HG03025 (cell line): ENCODE data around the gene DNAJA3.

ENCODE experiments used
- ATAC-seq: cut with Tn5 transposase; IDR thresholded peaks from one replicate; pipeline ENCODE4 v1.9.1; 2021; ENCODE audit warnings: mild to moderate bottlenecking, moderate library complexity; ENCODE audit not compliant: unreplicated experiment, low FRiP score

Gene DNAJA3

DNA sequence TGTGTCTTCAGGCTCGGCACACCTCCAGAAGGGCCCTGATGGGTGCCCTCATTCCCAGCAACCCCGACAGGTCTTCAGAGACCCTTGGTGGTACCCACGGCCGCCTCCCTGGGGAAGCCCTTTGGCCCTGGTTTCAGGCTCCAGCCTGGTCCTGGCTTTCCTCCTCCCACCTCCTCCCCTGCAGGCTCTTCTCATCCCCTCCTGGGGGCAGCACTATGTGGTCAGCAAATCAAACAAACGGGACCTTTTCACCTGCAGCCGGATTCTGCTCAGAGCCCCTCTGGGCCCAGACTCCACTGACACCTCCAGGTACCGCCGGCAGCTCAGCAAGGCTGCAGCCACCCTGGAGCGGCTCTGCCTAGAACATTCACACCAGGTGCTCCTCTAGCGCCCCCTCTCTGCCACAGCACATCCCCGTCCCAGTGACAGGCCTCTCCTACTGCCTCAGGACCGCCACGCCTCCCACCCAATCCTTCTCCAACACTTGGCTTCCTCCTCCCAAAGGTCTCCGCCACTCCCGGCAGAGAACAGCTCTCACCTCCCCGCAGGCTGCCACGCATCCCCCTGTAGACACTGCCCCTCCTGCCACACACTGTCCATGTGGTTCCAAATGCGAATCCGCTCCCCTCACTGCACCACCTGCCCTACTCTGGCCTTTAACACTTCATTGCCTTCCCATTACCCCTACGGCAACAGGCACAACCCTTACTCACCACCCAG is 21.3 kb upstream of the DNAJA3 start:
- ATAC-seq = no peak

DNA sequence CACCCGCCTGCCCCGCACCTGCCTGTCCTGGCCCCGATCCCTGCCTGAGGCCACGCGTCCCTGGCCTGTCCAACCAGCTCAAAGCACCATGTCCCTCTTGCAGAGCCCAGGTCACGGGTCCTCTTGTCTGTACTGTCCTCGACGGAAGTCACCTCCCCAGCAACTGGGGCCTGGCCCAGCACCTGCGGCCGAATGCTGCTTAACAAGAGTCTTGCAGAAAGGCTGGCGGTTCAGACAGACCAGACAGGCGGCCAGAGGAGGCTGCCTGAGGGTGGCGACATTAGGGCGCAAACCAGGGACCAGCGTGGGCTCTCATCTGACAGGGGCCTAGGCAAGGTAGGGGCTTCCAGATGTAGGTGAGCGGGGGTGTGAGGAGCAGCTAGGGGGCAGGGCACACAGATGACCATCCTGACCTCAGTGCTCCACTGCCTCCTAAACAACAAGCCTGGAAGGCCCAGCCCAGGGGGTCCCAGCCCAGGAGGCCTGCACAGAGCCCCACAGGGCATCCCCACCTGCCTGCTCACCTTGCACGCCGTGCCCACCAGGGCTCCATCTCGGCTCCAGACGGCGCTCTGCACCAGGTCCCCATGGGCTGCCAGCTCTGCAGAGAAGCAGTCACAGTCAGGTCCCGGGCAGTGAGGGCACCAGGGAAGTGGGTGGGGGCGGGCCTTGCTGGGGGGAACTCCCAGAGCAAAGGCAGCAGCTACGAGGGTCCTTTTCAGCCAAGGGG is 20.5 kb upstream of the DNAJA3 start:
- no peak for ATAC-seq

DNA sequence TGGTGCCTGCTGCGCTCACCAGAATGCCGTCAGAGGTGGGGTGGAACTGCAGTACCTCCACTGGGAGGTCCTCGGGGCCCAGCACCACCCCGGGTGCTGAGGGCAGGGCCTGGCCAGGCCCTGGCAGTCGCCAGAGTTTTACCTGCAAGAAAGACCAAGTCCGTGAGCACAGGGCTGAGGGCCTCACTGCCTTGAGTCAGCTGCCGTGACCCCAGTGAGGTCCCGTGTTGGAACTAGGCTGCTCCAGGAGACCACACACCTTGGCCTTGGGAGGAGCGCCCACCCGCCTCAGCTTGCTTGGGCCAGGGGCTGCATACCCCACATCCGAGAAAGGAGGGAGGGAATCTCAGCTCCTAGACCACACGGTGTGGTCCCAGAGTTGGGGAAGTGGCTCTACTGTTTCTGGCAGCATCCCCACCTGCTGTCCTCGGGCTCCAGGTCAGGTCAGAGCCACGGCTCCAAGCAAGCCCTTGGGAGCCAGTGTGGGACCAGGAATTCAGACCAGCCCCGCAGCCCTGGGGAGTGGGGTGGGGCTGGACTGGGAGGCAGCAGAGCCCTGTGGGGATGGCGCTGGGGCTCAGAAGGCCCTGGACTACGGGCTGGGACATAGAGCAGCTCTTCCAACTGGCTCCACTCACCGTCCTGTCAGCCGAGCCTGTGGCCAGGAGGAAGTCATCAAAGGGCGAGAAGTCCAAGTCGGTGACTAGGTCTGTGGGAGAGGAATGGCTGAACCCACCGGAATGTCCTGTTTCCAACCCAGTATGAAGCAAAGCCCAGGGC is 17.9 kb upstream of the DNAJA3 start:
- ATAC-seq = no peak

DNA sequence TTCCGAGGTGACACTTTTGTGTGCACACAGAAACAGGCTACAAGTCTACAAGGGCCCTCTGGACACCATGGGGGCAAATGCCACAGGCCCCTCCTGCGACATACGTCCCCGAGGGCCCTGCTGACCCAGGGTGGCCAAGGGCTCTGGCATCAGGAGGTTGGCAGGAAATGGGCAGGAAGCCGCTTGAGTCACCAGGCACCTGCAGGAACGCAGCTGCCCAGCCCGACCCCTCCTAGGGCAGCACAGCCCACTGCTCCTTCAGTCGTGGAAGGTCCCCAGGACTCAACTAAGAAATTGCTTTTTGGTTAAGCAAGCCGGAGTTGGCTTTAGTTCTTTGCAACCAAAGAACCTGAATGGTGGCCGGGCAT is 17.4 kb upstream of the DNAJA3 start:
- no peak for ATAC-seq

DNA sequence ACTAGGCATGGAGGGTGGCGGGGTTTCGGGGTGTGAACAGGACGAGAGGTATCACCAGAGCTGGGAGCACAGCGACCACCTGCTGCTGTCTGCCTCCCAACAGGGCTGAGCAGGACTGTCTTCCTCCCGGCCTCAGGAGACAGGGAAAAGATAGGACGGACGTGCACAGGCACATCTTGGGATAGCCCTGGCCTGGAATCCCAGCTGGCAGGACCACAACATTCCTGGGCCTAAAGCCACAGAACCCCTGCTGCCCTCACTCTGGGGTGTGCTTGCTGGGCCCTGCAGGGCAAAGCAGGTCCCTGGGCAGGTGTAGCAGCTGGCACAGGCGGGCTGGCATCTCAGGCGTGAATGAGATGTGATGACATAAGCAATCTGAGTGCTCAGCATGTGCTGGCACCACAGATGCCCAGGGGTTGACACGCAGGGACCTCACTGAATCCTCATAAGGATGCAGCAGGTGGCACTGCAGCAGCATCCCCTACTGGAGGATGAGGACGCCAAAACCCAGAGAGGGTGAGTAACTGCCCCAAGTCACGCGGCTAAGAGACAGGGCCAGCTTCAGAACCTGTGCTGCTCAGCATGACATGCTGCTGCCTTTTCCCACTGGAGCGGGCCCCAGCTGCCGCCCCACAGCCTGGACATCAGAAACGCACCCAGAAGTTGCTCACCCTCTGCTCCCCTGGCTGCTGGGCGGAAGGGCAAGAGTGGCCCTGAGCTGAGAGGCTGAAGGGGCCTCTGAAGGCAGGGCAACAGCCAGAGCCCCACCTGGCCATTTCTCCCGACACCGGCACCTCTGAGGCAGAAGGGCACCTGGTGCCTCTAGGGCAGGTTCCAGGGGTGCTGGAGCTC is 16.4 kb upstream of the DNAJA3 start:
- no peak for ATAC-seq

DNA sequence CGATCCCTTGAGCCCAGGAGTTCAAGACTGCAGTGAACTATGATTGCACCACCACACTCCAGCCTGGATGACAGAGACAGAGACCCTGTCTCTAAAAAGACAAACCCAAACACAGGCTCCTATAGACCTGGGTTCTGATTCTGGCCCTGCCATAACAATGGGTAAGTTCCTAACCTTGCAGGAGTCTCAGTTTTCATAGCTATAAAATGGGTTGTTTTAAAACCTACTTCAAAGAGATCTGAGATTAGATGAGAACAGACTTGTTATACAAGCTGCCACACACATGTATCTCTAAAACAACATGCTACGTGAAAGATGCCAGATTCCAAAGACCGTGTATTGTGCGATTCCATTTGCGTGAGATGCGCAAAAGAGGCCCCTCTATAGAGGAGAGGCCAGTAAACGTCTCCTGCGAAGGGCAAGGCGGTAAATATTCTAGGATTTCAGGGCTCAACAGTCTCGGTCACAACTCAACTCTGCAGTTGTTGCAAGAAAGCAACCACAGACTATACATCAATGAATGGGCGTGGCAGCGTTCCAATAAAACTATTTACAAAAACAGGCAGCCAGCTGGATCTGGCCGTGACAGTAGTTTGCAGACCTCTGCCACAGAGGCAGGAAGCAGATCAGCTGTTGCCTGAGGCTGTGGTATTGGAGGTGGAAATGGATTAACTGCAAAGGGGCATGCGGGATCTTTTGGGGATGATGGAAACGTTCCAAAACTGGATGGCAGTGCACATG is 15.2 kb upstream of the DNAJA3 start:
- ATAC-seq = no peak

DNA sequence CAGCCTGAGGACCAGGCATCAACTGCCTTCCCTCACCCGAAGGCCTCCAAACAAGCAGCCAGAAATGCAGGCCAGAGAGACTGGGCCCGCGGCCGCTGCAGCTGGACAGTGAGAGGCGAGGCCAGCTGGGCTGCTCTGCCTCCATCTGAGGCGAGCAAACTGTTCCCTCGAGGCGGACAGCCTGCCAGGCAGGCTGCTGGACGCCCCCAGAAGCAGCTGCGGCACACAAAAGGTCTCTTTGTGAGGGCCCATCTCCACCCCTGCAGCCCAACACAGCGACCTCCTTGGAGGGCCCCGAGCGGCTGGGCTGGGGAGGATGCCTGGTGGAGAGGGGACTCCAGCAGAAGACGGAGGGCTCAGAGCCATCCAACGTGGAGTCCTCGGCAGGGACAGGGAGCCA is 14.0 kb upstream of the DNAJA3 start:
- ATAC-seq = no peak

DNA sequence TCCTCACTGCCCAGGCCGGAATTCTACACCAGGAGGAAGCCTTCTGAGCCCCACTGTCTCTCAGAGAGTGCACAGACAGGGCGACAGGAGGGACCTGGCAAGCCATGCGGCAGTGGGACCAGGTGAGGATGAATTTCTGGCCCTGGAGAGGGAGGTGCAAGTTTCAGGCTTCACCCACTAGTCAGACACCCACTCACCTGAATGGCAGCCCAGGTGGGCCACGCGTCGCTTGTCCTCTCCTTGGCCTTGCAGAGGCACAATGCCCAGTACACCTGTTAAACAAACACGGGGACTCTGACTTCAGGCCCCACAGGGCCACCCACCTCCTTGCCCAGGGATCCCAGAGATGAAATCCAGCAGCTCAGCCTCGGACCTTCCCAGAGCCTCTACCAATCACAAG is 13.5 kb upstream of the DNAJA3 start:
- no peak for ATAC-seq

DNA sequence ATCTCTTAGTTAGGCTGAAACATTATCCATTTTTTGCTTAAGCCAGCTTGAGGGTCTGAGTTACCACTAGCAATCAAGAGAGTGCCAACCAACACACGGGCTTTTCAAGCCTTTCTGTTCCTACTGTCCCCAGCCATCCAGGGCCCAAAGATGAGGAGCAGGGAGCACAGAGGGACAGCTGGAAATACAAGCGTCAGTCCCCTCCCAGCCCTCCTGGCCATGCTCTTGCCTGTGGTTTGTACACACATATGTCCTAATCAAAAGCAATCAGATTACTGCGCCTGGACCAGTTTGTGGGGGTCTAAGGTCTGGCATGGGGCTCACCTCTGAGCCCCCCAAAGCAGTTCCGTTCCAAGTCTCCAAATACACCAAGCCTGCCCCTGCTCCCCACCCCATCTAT is 12.8 kb upstream of the DNAJA3 start:
- no peak for ATAC-seq

DNA sequence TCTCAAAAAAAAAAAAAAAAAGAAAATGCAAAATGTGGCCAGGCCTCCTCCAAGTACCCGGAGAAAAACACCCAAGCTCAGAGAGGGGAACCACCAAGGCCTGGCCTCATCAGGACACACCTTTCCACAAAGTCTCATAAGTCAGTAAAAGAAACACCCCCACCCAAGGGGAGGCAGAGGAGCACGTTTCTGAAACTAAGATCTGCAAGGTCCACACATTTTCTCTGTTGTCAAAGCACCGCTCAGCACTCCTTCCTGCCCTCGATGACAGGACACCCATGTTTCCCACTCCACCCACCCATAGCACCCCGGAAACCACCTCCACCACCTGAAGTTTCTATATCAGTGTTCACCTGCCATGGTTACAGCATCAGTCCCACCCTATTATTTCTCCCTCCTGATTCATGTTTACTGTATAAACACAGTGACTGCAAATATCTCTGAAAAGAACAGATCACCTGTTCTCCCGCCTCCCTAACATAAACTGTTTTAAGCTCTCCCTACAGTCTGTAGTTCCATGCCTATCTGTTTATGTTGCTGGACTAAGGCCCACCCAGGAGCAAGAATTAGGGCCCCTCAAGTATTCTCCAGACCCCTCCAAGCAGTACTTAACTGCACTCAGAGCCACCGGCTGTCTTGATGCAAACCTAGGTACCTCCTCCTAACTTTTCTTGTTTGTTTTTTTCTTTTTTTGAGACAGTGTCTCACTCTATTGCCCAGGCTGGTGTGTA is 11.3 kb upstream of the DNAJA3 start:
- ATAC-seq = peak; percentile 59

DNA sequence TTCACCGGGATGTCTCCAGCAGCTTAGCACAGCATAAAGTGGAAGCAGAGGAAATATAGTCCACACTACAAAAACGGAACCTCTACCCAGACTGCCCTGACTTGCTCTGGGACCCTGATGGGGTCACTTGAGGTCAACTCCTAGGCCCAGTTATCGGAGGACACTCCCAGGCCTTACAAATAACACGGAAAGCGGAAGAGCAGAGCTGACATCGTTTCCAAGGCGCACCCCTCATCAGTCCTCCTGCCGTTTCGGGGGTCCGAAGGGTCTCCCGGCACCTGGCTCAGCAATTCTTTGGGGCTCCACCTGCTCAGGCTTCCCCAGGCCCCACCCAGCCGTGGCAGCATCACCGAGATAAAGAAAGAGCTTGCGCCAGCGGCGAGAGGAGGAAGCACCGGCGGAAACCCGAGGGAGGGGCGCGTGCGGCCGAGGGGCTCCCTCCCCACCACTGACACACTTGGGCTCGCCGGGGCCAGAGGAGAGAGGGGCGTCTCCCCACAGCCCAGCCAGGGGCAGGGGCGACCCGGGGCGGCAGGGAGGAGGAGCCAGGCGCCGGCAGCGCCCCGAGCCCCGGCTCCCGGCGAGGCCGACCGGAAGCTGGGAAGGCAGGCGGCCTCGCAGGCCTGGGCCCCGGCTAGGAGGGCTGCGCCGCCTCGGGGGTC is 10.0 kb upstream of the DNAJA3 start:
- ATAC-seq = no peak

DNA sequence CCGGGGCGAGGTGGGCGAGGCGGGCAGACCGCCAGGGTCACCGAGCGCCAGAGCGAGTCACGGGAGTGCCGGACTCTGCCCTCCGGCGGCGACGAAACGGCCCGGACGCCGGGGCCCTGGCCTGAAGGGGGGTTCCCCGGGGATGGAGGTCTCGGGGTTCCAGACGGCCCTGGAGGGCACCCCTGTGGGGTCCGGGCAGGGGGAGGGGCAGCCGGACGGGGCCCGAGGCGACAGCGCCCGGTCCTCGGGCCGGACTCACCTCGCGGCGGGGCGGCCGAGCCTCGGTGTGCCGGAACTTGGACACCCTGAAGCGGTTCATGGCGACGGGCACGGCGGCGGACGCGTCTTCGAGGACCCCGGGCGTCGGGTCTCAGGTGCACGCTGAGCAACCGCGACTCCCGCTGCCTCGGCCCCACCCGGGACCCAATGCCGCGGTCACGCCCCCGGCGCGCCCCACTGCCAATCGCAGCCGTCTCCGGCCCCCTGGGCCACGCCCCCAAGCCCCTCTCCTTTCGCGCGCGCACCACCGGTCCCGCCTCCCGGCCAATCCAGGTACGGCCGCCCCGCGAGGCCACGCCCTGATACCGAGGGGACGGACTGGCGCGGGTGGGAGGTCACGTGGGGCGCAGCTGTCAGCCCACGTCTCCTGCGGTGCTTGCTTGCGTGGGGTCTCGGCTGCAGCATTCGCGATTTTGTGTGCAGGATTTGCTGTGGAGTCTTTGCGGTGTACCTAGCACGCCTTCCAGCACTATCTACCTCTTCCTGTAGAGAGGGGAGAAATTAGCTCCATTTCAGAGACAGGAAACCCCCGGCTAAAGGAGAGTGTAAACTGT is 9.3 kb upstream of the DNAJA3 start, which contains the start of gene CORO7:
CORO7 (minus strand) TSS at position 397 of the 833 bp plus-strand sequence; CDS start at position 319, 78 bp downstream.
- peak; percentile 52 for ATAC-seq

DNA sequence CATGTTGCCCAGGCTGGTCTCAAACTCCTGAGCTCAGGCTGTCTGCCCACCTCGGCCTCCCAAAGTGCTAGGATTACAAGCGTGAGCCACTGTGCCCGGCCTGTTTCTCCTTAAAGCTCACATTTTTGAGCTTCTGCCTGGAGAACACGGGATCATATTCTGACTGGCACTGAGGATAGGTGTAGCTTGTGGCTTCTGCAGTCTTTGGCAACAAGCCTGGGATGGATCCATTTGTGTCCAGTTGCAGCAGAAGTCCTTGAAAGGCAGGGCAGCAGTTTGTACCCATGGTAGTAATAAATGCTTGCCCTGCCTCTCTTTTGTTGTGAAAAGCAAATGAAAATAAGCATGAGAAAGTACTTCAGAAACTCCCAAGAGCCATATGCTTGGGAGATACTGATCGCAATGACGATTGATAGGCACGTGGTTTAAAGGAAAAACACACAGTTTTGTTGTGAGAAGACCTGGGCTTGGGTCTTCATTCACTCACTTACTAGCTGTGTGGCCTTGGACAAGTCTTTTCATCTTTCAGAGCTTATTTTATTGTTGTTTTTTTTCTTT is 6.2 kb upstream of the DNAJA3 start:
- no peak for ATAC-seq

DNA sequence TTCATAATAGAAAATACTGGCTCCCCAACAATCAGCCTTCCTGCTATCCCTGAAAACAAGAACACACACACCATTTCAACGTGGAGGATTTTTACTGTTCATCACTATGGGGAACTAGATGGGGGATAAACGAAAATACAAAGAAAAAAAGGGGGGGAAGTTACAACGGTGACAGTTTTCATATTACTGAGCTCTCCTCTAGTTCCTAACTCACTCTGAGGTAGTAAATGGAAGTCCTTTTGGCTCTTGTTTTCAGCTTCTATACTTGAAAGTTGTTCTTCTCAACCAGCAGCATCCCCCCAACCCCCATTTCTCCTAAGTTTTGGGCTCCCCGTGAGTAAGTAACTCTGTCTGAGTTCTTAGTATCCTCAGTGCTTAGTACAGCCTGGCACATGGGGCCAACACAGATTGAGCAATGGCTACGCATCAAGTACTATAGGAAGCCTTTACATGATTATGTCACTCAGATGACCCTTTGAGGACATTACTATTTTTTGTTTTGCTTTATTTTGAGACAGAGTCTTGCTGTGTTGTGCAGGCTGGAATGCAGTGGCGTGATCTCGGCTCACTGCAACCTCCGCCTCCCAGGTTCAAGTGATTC is 5.1 kb upstream of the DNAJA3 start:
- no peak for ATAC-seq

DNA sequence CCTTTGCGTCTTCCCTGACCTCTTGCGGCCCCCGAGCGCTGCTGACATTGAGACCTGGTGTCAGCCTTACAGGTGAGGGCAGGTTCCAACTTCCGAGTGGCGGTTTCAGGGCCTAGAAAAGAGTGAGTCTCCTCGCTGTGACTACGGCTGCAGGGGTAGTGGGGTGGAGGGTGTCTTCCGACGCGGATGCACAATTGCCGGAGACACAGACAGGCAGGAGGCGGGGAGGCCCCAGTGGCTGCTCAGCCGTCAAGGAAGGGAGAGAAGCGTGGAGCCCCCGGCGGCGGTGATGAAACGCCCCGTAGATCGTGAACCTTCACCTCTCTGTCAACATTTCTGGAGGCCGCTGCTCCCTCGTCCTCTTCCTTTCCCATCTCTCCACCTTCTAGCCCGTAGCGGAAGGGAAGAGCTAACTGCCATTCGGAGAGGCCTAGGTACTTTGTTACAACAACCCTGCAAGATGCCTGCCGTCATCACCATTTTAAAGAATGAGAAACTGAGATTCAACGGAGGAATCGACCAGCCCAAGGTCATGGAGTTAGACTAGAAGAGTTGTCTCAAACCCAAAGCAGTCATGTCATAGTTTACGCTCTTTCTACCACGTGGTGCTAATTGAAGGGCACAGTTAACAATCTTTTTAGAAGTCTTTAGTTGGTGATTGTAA is 485 bp downstream of the DNAJA3 start:
- peak; percentile 17 for ATAC-seq

DNA sequence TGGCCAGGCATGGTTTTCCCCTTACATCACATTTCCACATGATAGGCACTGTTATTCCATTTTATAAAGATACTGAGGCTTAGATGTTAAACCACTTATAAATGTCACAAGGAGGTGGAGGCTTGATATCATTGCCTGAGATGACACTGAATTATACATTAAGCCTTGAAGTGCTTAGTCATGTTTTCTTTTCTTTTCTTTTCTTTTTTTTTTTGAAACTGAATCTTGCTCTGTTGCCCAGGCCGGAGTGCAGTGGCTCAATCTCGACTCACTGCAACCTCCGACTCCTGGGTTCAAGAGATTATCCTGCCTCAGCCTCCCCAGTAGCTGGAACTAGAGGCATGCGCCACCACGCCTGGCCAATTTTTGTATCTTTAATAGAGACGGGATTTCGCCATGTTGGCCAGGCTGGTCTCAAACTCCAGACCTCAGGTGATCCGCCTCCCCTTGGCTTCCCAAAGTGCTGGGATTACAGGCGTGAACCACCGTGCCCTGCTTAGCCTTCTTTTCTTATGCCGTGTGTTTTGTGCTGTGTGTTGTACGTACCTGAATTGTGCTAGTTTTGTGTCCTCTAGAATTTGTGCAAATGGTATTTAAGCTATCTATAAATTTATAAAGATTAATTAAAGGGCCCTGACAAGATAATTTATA is 1.2 kb downstream of the DNAJA3 start:
- no peak for ATAC-seq
